Superior temporal gyrus (tissue), 1 donor: ENCODE measurements around the gene LRRC37B.
"Not testable (repeated sequence)": the region's sequence is repeated elsewhere in the genome, so short reads cannot be mapped to it uniquely, and the experiment has no call there.

Source experiments
- DNase-seq: peaks from one replicate; pipeline ENCODE4 v3.0.0-alpha.2; 2016; ENCODE audit errors: extremely low spot score

The LRRC37B gene

GRCh38 chr17:32006957-32007462 is at the start of gene LRRC37B:
TSS of gene LRRC37B (plus strand) at chr17:32007383. CDS start at chr17:32021393, 14,010 bp downstream.
- DNase-seq, result peak; percentile 87

DNA sequence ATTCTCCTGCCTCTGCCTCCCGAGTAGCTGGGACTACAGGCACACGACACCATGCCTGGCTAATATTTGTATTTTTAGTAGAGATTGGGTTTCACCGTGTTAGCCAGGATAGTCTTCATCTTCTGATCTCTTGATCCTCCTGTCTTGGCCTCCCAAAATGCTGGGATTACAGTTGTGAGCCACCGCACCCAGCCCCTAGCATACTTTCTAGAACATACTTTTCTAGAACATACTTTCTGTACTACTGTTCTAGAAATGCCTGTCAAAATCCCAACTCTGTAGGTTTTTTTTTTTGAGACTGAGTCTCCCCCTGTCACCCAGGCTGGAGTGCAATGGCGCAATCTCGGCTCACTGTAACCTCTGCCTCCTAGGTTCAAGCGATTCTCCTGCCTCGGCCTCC is 43.1 kb upstream of the LRRC37B start:
- not testable (repeated sequence) for DNase-seq

DNA sequence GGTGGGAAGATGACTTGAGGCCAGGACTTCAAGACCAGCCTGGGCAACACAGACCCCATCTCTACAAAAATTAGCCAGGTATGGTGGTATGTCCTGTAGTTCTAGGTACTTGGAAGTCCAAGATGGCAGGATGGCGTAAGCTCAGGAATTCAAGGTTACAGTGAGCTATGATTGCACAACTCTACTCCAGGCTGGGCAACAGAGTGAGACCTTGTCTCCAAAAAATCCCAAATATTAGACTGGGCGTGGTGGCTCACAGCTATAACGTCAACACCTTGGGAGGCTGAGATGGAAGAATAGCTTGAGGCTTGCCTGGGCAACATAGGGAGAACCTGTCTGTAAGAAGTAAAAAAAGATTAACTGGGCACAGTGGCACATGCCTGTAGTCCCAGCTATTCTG is 39.5 kb upstream of the LRRC37B start:
- DNase-seq, result no peak

- DNase-seq, result not testable (repeated sequence)
These were observed 36.8 kb upstream of the LRRC37B start for GRCh38 chr17:31970416-31970815.

- DNase-seq, result not testable (repeated sequence)
These were observed 32.7 kb upstream of the LRRC37B start for GRCh38 chr17:31974269-31975071.

- DNase-seq, result not testable (repeated sequence)
These were observed 31.8 kb upstream of the LRRC37B start for GRCh38 chr17:31975391-31975790.

DNA sequence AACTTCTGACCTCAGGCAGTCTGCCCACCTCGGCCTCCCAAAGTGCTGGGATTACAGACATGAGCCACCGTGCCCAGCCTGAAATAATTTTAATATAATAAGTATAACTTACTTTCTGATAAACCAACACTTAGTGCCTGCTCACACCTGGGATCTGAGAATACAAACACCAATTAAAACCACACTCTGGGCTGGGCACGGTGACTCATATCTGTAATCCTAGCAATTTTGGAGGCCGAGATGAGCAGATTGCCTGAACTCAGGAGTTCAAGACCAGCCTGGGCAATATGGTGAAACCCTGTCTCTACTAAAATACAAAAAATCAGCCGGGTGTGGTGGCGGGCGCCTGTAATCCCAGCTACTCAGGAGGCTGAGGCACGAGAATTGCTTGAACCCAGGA is 15.4 kb upstream of the LRRC37B start:
- not testable (repeated sequence) for DNase-seq

DNA sequence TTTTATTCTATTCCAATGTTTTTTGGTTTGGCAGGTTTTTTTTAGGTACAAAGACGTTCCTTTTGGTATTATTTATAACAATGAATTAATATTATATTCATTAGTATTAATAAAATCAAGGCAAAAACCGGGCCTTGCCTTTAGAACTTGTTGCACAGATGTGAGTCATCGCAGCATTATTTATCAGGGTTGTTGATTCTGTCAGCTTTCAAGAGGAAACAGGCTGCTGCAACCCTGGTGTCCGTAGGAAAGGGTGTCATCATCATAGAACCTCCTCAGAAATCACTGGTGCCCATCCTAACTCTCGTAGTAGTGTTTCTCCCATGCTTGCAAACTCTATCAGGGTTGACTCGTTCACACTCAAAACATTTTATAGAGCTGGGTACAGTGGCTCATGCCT is 10.2 kb upstream of the LRRC37B start:
- no peak for DNase-seq

DNA sequence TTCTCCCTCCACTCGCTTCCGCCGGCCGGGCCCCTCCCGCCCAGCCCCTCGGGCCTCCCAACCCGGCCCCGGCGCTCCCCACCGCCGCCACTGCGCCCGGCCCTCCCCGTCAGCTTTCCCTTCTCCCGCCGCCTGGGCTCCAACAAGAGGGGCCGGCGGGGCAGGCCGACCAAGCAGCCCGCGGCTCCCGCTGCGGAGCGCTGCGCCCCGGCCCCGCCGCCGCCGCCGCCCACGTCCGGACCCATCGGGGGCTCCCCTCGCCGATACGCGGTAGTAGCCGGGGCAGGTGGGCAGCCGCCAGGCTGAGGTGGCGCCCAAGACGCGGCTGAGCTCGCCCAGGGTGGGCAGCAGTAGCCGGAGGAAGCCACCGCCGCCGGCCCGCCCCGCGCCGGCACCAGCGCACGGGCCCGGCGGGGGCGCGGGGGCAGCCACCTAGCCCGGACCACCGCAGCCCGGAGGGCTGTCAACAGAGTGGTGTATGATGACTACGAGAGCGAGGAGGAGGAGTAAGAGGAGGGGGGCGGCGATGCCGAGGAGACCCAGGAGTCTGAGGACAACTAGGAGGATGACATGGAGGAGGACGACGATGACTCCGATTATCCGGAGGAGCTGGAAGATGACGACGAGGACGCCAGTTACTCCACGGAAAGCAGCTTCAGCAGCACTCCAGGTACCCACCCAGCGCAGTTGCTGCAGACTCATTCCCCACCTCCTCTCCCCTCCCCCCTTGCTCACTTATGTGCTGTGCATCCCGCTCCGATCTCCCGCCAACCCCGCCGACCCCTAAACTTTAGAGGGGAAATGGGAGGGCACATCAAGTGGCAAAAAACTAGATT is 498 bp downstream of the LRRC37B start:
- DNase-seq, result peak; percentile 64

DNA sequence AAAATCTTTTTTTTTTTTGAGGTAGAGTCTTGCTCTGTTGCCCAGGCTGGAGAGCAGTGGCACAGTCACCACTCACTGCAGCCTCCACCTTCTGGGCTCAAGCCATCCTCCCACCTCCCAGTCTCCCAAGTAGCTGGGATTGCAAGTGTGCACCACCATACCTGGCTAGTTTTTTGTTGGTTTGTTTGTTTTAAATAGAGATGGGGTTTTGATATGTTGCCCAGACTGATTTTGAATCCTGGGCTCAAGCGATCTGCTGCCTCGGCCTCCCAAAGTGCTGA is 2.0 kb downstream of the LRRC37B start:
- DNase-seq, result no peak

DNA sequence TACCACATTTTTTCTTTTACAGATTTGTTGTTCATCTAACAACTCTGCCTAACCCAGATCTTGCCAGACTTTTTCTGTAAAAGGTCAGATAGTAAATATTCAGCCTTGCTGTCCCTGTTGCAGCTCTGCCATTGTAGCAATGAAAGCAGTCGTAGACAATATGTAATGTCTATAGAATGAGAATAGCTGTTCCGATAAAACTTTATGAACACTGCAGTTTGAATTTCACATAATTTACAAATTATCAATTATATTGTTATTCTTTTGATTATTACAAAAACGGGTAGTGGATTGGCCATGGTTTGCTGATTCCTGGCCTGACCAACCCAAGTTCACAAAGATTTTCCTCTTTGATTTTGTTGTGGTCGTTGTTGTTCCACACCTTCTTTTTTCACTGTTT is 2.9 kb downstream of the LRRC37B start:
- DNase-seq, result no peak

GRCh38 chr17:32015245-32016013 is 8.2 kb downstream of the LRRC37B start:
- DNase-seq, result no peak

DNA sequence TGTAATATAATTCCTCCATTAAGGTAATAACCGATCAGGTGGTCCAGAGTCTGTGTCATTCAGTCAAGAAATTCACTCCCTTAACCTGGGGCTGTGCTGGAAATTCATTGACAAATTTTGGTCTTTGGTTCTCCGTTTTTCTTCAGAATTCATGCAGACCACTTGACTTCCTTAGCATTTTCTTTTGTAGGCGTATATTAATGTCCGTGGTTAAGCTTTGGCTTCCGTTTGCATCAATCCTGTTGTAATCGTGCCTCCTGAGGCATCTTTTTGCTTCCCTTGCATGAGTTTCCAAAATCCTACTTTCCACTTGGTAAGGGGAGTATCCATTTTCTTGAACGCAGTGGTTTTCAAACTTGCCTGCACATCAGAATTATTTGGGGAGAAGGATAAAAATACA is 9.0 kb downstream of the LRRC37B start:
- no peak for DNase-seq

GRCh38 chr17:32019228-32019627 is 12.0 kb downstream of the LRRC37B start:
- no peak for DNase-seq

DNA sequence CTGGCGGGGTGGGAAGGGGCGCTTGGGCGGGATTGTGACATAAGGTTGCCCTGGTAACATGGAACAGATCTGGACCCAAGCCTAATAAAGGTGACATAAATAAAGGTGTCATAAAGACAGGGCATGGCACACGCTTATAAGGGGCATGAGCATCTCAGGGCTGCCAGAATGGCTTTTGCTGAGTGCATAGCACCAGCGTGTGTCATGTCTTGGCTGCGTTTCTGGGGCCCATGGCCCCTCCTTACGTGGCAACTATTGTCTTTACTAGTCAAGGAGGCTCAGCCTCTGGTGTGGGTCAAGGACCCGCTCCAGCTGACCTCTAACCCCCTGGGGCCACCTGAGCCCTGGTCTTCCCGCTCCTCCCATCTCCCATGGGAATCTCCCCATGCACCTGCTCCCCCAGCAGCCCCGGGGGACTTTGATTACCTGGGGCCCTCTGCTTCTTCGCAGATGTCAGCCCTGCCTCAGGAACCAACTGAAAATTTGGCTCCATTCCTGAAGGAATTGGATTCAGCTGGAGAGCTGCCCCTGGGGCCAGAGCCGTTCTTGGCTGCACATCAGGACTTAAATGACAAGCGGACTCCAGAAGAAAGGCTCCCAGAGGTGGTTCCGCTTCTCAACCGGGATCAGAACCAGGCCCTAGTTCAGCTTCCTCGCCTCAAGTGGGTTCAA is 13.9 kb downstream of the LRRC37B start:
- DNase-seq, result no peak

GRCh38 chr17:32021615-32021955 is 14.4 kb downstream of the LRRC37B start:
- DNase-seq, result no peak

- DNase-seq, result not testable (repeated sequence)
These were observed 15.4 kb downstream of the LRRC37B start for GRCh38 chr17:32022554-32022953.

DNA sequence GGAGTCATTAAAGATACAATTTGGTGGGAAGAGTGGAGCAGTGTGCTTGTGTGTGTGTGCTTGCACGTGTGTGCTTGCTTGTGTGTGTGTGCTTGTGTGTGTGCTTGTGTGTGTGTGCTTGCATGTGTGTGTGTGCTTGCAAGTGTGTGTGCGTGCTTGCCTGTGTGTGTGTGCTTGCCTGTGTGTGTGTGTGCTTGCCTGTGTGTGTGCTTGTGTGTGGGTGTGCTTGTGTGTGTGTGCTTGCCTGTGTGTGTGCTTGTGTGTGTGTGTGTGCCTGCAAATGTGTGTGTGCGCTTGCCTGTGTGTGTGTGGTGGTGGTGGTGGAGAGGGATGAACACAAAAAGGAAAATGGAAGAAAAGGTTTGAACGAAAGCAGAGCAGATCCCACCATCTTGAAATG is 20.1 kb downstream of the LRRC37B start:
- not testable (repeated sequence) for DNase-seq

DNA sequence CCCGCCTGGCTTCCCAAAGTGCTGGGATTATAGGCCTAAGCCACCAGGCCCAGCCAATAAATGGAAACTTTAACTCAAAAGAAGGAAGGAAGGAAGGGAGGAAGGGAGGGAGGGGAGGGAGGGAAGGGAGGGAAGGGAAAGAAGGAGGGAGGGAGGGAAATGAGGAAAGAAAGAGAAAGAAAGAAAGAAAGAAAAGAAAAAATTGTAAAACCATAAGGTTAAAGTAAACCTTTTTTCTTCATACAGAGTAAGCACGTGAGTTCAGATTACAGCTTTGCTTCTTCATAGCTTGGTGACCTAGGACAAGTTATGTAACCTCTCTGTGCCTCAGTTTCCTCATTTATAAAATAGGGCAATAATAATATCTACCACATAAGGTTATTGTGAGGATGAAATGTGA is 26.0 kb downstream of the LRRC37B start:
- DNase-seq, result no peak

GRCh38 chr17:32033812-32034211 is 26.6 kb downstream of the LRRC37B start:
- DNase-seq, result peak; percentile 3

- not testable (repeated sequence) for DNase-seq
These were observed 33.1 kb downstream of the LRRC37B start for GRCh38 chr17:32040246-32040645.
